ENCODE measurements around the gene TNK2. TPM values are rescaled to one million over a fixed set of nuclear protein-coding genes. Genes with fewer than 3 reads are reported as not detected.

Gene TNK2
- total RNA-seq, 4 donors from 2014 or later = 42.3 to 105 (median 53.1) TPM

DNA sequence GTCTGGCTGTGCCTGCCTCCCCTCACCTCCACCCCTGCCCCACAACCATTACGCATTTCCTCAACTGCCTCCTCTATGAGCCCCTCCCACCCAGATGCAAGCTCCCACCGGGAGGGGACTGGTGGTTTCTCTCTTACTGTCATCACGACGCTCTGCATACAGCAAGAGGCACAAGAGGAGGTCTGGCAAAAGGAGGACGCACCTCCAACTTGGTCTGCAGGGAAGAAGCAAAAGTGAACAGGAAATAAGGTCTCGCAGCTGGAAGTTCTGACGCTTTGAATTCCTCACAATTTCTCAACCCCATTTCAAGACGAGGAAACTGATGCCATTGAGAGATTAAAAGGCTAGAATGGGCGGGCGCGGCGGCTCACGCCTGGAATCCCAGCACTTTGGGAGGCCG, 54.4 kb downstream of the TNK2 start:
- DNase-seq (ENCODE audit: low spot score in 2 of 2) = no peak
- WGBS, 2 donors = 74 to 79% methylated on average over 14 of the region's 14 CpGs
- no peak overlapping the region for H3K4me3 ChIP-seq (ENCODE audit: low read depth, poor library complexity, severe bottlenecking)
- intact Hi-C loops (cut with DNase I; ENCODE audit: low total_unique reads) = no loop called here
- TF ChIP-seq POLR2A (IDR thresholded peaks at IDR 0.05) = no peak
- TF ChIP-seq, protein P1, sequence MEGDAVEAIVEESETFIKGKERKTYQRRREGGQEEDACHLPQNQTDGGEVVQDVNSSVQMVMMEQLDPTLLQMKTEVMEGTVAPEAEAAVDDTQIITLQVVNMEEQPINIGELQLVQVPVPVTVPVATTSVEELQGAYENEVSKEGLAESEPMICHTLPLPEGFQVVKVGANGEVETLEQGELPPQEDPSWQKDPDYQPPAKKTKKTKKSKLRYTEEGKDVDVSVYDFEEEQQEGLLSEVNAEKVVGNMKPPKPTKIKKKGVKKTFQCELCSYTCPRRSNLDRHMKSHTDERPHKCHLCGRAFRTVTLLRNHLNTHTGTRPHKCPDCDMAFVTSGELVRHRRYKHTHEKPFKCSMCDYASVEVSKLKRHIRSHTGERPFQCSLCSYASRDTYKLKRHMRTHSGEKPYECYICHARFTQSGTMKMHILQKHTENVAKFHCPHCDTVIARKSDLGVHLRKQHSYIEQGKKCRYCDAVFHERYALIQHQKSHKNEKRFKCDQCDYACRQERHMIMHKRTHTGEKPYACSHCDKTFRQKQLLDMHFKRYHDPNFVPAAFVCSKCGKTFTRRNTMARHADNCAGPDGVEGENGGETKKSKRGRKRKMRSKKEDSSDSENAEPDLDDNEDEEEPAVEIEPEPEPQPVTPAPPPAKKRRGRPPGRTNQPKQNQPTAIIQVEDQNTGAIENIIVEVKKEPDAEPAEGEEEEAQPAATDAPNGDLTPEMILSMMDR (IDR thresholded peaks at IDR 0.05) = no peak

- intact Hi-C loops (cut with DNase I; ENCODE audit: low total_unique reads) = no loop called here
- no peak overlapping the region for H3K4me3 ChIP-seq (ENCODE audit: low read depth, poor library complexity, severe bottlenecking)
- TF ChIP-seq, protein P1 (IDR thresholded peaks at IDR 0.05) = no peak
- no peak for TF ChIP-seq POLR2A (IDR thresholded peaks at IDR 0.05)
- WGBS, 2 donors = 88 to 92% methylated on average over 20 of the region's 20 CpGs
- DNase-seq (ENCODE audit: low spot score in 2 of 2) = no peak
Measured at GRCh38 chr3:195853036-195853435, 55.3 kb downstream of the TNK2 start.

- TF ChIP-seq, protein P1 (IDR thresholded peaks at IDR 0.05) = peak; percentile 93 to 100 (median 96)
- no peak for TF ChIP-seq POLR2A (IDR thresholded peaks at IDR 0.05)
- peak; percentile 89 to 96 for DNase-seq (ENCODE audit: low spot score in 2 of 2)
- no peak overlapping the region for H3K4me3 ChIP-seq (ENCODE audit: low read depth, poor library complexity, severe bottlenecking)
- WGBS, 2 donors = 29 to 30% methylated on average over 31 of the region's 31 CpGs
- intact Hi-C loops (cut with DNase I; ENCODE audit: low total_unique reads) = no loop called here
Measured at GRCh38 chr3:195850857-195851543, 57.4 kb downstream of the TNK2 start.

DNA sequence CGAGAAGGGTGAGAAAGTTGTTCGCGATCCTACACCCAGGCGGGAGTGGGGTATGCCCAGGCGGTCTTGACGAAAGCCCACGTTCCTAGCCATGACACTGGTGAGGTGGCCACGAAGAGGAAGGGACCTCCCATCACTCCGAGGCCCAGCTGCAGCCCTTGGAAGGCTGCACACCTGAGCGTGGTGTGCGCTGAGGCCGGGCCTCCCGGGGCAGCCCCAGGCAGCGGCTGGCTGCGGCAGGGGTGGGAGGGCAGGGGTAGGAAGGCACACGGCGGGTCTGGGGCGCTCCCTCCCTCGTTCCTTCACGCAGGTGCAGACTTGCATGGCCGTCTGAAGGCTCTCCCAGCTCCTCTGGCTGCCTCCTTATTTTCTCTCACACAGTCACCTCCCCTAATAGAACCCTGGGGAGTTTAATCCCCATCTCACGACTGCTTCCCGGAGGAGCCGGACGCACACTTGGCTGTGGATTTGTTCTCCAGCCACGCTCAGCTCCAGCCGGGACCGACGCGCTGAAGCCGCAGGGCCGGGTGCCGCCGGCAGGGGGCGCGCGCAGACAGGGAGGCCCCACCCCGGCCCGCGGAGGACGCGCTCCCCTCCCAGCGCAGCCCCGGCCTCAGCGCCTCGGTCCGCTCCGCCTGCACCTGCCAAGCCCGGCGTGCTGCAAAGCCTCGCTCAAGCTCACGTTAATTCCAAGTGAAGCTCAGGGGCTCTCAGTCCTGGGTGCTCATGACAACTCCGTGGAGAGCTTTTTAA, 58.9 kb downstream of the TNK2 start:
- no peak for TF ChIP-seq POLR2A (IDR thresholded peaks at IDR 0.05)
- TF ChIP-seq, protein P1 (IDR thresholded peaks at IDR 0.05) = no peak
- WGBS, 2 donors = 67 to 74% methylated on average over 50 to 53 of the region's 53 CpGs
- intact Hi-C loops (cut with DNase I; ENCODE audit: low total_unique reads) = no loop called here
- DNase-seq (ENCODE audit: low spot score in 2 of 2) = no peak
- no peak overlapping the region for H3K4me3 ChIP-seq (ENCODE audit: low read depth, poor library complexity, severe bottlenecking)

- no peak for TF ChIP-seq POLR2A (IDR thresholded peaks at IDR 0.05)
- TF ChIP-seq, protein P1 (IDR thresholded peaks at IDR 0.05) = no peak
- no peak for DNase-seq (ENCODE audit: low spot score in 2 of 2)
- WGBS, 2 donors = 88 to 89% methylated on average over 18 to 23 of the region's 24 CpGs
- no peak overlapping the region for H3K4me3 ChIP-seq (ENCODE audit: low read depth, poor library complexity, severe bottlenecking)
- intact Hi-C loops (cut with DNase I; ENCODE audit: low total_unique reads) = no loop called here
Measured at GRCh38 chr3:195847055-195847950, 61.0 kb downstream of the TNK2 start.
